Endothelial cell of umbilical vein (primary cell): Measurements from ENCODE around the gene DCPS.

Experiments
- EZH2 ChIP-seq: IDR thresholded peaks from 2 replicates; pipeline ENCODE4 v1.6.1; 2012; ENCODE audit warnings: borderline replicate concordance, low read depth, mild to moderate bottlenecking, moderate library complexity, low read length, inconsistent platforms; ENCODE audit not compliant: severe bottlenecking
- FOS ChIP-seq: IDR thresholded peaks from 2 replicates; pipeline ENCODE4 v1.6.1; 2011; ENCODE audit warnings: mild to moderate bottlenecking, low read length, moderate library complexity, borderline replicate concordance; ENCODE audit not compliant: insufficient read depth
- GATA2 ChIP-seq: IDR thresholded peaks from 2 replicates; pipeline ENCODE4 v1.7.0; 2011; ENCODE audit warnings: low read depth, mild to moderate bottlenecking, moderate library complexity, mixed read lengths, low read length; ENCODE audit not compliant: insufficient read length, insufficient read depth
- JUN ChIP-seq: IDR thresholded peaks from 2 replicates; pipeline ENCODE4 v1.6.1; 2011; ENCODE audit warnings: borderline replicate concordance, low read depth; ENCODE audit not compliant: insufficient read length, insufficient read depth
- MYC ChIP-seq: IDR thresholded peaks from one replicate; pipeline ENCODE4 v1.6.1; 2011; ENCODE audit warnings: mild to moderate bottlenecking, low read depth, low read length
- POLR2A ChIP-seq: IDR thresholded peaks from 2 replicates; pipeline ENCODE4 v1.6.1; 2012; ENCODE audit warnings: low read depth, mild to moderate bottlenecking, control low read depth, low read length
- POLR2AphosphoS5 ChIP-seq: IDR thresholded peaks from 2 replicates; pipeline ENCODE4 v1.6.1; 2012; ENCODE audit warnings: low read depth, mild to moderate bottlenecking, control low read depth, low read length, moderate library complexity; ENCODE audit not compliant: insufficient read depth
- TF ChIP-seq, protein P1 (sequence below): IDR thresholded peaks from 2 replicates; pipeline ENCODE4 v1.6.1; 2011; ENCODE audit not compliant: insufficient read depth, insufficient read length
- TF ChIP-seq, protein P2 (sequence below), 2 donors: IDR thresholded peaks; 1 replicate in 1 of 2; 2 replicates in 1 of 2; pipeline ENCODE4 v1.5.1; 2011; ENCODE audit warnings: low read length in 2 of 2, mild to moderate bottlenecking in 2 of 2, moderate library complexity in 2 of 2, control low read depth in 1 of 2, inconsistent platforms in 1 of 2, low read depth in 1 of 2; ENCODE audit not compliant: insufficient read depth in 1 of 2; ENCODE audit errors: extremely low read depth in 1 of 2

DNA sequence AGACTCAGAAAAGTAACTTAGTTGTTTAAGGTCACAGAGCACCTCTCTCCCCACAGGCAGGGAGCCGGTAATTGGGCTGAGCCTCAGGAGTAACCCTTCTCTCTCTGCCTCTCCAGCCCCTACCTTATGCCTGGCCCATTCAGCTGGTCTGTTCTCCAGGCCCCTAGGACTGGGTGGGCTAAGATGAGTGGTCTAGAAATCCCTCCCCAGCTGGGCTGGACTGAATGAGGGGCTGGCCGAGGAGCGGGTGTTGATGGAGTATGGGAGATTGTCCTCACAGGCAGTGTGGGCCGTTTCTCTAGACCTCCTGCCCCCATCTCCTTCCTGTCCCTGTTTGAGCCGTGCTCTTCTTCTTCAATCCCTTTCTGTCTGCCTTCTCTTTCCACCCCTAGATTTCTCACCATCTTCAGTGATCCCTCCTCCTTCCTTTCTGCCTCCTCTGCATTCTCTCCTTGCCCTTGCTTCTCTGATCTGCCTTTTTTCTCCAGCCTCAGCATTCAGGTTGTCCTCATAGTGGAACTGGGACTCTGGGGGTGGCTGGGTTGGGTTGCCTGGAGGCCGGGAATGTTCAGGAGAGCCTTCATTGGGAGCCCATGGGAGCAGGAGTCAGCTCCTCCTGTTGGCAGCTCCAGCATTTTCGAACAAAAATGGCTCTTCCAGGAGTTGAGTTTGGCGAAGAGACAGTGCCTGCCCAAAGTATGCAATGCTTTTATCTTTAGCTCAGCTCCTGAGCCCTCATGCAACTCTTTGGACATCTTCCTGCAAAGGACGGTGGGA lies 59.2 kb downstream of the DCPS start:
- TF ChIP-seq EZH2: no peak
- TF ChIP-seq, protein P1, sequence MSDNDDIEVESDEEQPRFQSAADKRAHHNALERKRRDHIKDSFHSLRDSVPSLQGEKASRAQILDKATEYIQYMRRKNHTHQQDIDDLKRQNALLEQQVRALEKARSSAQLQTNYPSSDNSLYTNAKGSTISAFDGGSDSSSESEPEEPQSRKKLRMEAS: no peak
- no peak for TF ChIP-seq POLR2AphosphoS5
- TF ChIP-seq, protein P2, sequence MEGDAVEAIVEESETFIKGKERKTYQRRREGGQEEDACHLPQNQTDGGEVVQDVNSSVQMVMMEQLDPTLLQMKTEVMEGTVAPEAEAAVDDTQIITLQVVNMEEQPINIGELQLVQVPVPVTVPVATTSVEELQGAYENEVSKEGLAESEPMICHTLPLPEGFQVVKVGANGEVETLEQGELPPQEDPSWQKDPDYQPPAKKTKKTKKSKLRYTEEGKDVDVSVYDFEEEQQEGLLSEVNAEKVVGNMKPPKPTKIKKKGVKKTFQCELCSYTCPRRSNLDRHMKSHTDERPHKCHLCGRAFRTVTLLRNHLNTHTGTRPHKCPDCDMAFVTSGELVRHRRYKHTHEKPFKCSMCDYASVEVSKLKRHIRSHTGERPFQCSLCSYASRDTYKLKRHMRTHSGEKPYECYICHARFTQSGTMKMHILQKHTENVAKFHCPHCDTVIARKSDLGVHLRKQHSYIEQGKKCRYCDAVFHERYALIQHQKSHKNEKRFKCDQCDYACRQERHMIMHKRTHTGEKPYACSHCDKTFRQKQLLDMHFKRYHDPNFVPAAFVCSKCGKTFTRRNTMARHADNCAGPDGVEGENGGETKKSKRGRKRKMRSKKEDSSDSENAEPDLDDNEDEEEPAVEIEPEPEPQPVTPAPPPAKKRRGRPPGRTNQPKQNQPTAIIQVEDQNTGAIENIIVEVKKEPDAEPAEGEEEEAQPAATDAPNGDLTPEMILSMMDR (IDR thresholded peaks at IDR 0.05; ENCODE audit: extremely low read depth in 1 of 2, insufficient read depth in 1 of 2, low read depth in 1 of 2, low read length in 2 of 2): no peak
- TF ChIP-seq JUN: no peak
- no peak for TF ChIP-seq POLR2A
- no peak for TF ChIP-seq FOS
- TF ChIP-seq MYC: no peak
- TF ChIP-seq GATA2: no peak
